HG03175 (cell line): ENCODE measurements around the gene AGMO.

ENCODE experiments used
- ATAC-seq: cut with Tn5 transposase; IDR thresholded peaks from one replicate; pipeline ENCODE4 v1.9.1; 2021; ENCODE audit warnings: mild to moderate bottlenecking, moderate library complexity; ENCODE audit not compliant: unreplicated experiment

Gene AGMO

GRCh38 chr7:15248514-15248913 lies 313.3 kb downstream of the AGMO start:
- ATAC-seq: no peak

- no peak for ATAC-seq
Observed at GRCh38 chr7:15245831-15246230, 316.0 kb downstream of the AGMO start.

- no peak for ATAC-seq
Observed at GRCh38 chr7:15239801-15240200, 322.0 kb downstream of the AGMO start.

- no peak for ATAC-seq
Observed at GRCh38 chr7:15236952-15237351, 324.9 kb downstream of the AGMO start.

- ATAC-seq: no peak
Observed at GRCh38 chr7:15234431-15234830, 327.4 kb downstream of the AGMO start.

GRCh38 chr7:15228831-15229230 lies 333.0 kb downstream of the AGMO start:
- no peak for ATAC-seq

- ATAC-seq: no peak
Observed at GRCh38 chr7:15225981-15226380, 335.8 kb downstream of the AGMO start.

- no peak for ATAC-seq
Observed at GRCh38 chr7:15219758-15220157, 342.1 kb downstream of the AGMO start.

GRCh38 chr7:15218261-15218660 lies 343.6 kb downstream of the AGMO start:
- no peak for ATAC-seq

- ATAC-seq: no peak
Observed at GRCh38 chr7:15215616-15216015, 346.2 kb downstream of the AGMO start.

GRCh38 chr7:15214976-15215375 lies 346.8 kb downstream of the AGMO start:
- no peak for ATAC-seq

- ATAC-seq: no peak
Observed at GRCh38 chr7:15213093-15213492, 348.7 kb downstream of the AGMO start.

GRCh38 chr7:15209429-15209828 lies 352.4 kb downstream of the AGMO start:
- no peak for ATAC-seq

- no peak for ATAC-seq
Observed at GRCh38 chr7:15204421-15204820, 357.4 kb downstream of the AGMO start.

- ATAC-seq: no peak
Observed at GRCh38 chr7:15199482-15199881, 362.3 kb downstream of the AGMO start.

- ATAC-seq: no peak
Observed at GRCh38 chr7:15197042-15197977, 364.5 kb downstream of the AGMO start.

- ATAC-seq: no peak
Observed at GRCh38 chr7:15178065-15178464, 383.8 kb downstream of the AGMO start.

GRCh38 chr7:15176089-15176488 lies 385.7 kb downstream of the AGMO start:
- ATAC-seq: no peak

- ATAC-seq: no peak
Observed at GRCh38 chr7:15175152-15175551, 386.7 kb downstream of the AGMO start.

- ATAC-seq: no peak
Observed at GRCh38 chr7:15174485-15174884, 387.3 kb downstream of the AGMO start.

GRCh38 chr7:15168489-15168888 lies 393.3 kb downstream of the AGMO start:
- no peak for ATAC-seq

- no peak for ATAC-seq
Observed at GRCh38 chr7:15167912-15168311, 393.9 kb downstream of the AGMO start.

GRCh38 chr7:15166620-15167019 lies 395.2 kb downstream of the AGMO start:
- ATAC-seq: no peak
